ENCODE results near the gene FREM3. TPM values are rescaled to one million over a fixed set of nuclear protein-coding genes. Genes with fewer than 3 reads are reported as not detected.
A peak's percentile ranks its signal among the peaks of the same experiment; 100 is the strongest.

Gene FREM3
- total RNA-seq, 1 donor from 2014 or later, result not detected

DNA sequence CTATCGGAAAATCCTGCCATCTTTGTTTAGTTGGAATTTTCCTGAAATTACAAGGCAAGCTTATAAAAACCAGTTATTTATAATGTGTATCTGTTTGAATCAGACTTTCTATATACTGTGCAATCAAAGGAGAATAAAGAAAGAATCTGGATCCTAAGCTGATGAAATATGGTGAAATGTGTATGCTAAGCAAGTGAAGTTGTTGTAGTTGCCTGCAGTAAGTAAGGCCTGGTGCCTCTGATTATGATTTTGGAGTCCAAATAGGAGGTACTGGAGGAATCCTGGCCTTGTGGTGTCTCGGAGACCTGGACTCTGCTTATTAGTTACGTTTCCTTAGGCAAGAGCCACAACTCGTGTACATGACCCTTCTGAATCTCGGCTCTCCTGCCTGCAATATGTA is 13.1 kb upstream of the FREM3 start:
- no peak for DNase-seq (ENCODE audit: extremely low spot score in 2 of 2)
- Histone ChIP-seq H3K27me3 (no peaks in the 10 kb centered on the region), H3K4me3 (no peak overlapping the region), H3K4me1 (no peaks in the 10 kb centered on the region), H3K36me3 (no peaks in the 10 kb centered on the region), H3K9me3 (no peaks in the 10 kb centered on the region), H3K27ac (no peak overlapping the region)
- TF ChIP-seq, protein P1, sequence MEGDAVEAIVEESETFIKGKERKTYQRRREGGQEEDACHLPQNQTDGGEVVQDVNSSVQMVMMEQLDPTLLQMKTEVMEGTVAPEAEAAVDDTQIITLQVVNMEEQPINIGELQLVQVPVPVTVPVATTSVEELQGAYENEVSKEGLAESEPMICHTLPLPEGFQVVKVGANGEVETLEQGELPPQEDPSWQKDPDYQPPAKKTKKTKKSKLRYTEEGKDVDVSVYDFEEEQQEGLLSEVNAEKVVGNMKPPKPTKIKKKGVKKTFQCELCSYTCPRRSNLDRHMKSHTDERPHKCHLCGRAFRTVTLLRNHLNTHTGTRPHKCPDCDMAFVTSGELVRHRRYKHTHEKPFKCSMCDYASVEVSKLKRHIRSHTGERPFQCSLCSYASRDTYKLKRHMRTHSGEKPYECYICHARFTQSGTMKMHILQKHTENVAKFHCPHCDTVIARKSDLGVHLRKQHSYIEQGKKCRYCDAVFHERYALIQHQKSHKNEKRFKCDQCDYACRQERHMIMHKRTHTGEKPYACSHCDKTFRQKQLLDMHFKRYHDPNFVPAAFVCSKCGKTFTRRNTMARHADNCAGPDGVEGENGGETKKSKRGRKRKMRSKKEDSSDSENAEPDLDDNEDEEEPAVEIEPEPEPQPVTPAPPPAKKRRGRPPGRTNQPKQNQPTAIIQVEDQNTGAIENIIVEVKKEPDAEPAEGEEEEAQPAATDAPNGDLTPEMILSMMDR (IDR thresholded peaks at IDR 0.05), result no peak
- TF ChIP-seq POLR2A (IDR thresholded peaks at IDR 0.05) (no peak), POLR2AphosphoS5 (IDR thresholded peaks at IDR 0.05; ENCODE audit: insufficient read depth in 1 of 2, low read depth in 1 of 2) (no peak)
- intact Hi-C loops (cut with DNase I), result no loop called here

- Histone ChIP-seq H3K36me3 (no peaks in the 10 kb centered on the region), H3K4me3 (no peak overlapping the region), H3K27me3 (no peaks in the 10 kb centered on the region), H3K4me1 (no peaks in the 10 kb centered on the region), H3K27ac (no peak overlapping the region), H3K9me3 (no peaks in the 10 kb centered on the region)
- TF ChIP-seq, protein P1 (IDR thresholded peaks at IDR 0.05), result no peak
- TF ChIP-seq POLR2AphosphoS5 (IDR thresholded peaks at IDR 0.05; ENCODE audit: insufficient read depth in 1 of 2, low read depth in 1 of 2) (no peak), POLR2A (IDR thresholded peaks at IDR 0.05) (no peak)
- intact Hi-C loops (cut with DNase I), result no loop called here
- DNase-seq (ENCODE audit: extremely low spot score in 2 of 2), result no peak
These were observed 11.7 kb upstream of the FREM3 start for GRCh38 chr4:143712155-143712550.

DNA sequence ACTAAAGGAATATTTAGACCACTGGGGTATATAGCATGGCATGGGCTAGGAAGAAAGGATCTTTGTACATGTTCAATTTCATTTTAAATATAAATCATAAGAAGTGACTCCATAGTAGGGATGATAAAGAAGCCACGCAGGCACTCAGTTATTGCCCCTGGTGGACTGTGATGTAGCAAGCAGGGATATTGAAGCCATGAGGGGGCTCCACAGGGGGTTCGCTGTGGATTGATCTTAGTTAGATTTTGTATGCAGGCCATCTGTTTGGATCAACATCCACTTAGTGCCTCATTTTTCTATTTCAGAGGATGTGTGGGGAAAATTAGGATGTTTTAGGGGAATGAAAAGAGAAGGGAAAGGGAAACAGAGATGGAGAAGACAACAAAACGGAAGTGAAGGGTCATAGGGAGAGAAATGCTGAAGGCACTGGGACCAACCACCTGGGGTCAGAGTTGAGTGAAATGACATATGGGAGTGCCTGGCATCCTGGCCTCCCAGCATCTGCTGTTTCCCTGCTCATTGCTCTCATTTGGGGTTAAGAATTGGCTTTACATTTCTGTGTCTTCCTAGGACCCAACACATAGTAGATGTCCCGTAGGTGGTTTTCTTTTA is 11.2 kb upstream of the FREM3 start:
- TF ChIP-seq, protein P1 (IDR thresholded peaks at IDR 0.05), result no peak
- no peak for TF ChIP-seq POLR2A (IDR thresholded peaks at IDR 0.05)
- no peak for TF ChIP-seq POLR2AphosphoS5 (IDR thresholded peaks at IDR 0.05; ENCODE audit: insufficient read depth in 1 of 2, low read depth in 1 of 2)
- H3K4me3 ChIP-seq, result no peak overlapping the region
- intact Hi-C loops (cut with DNase I), result no loop called here
- no peaks in the 10 kb centered on the region for H3K27me3 ChIP-seq
- no peaks in the 10 kb centered on the region for H3K9me3 ChIP-seq
- DNase-seq (ENCODE audit: extremely low spot score in 2 of 2), result no peak
- H3K36me3 ChIP-seq, result no peaks in the 10 kb centered on the region
- H3K27ac ChIP-seq, result no peak overlapping the region
- H3K4me1 ChIP-seq, result no peaks in the 10 kb centered on the region

GRCh38 chr4:143701365-143701764 is 890 bp upstream of the FREM3 start:
- no peak overlapping the region for H3K4me3 ChIP-seq
- H3K27ac ChIP-seq, result no peak overlapping the region
- TF ChIP-seq, protein P1 (IDR thresholded peaks at IDR 0.05), result no peak
- TF ChIP-seq POLR2AphosphoS5 (IDR thresholded peaks at IDR 0.05; ENCODE audit: insufficient read depth in 1 of 2, low read depth in 1 of 2) (no peak), POLR2A (IDR thresholded peaks at IDR 0.05) (no peak)
- DNase-seq (ENCODE audit: extremely low spot score in 2 of 2), result no peak
- intact Hi-C loops (cut with DNase I), result no loop called here
- peaks cover 7% of the 10 kb centered on the region for H3K27me3 ChIP-seq
- peaks cover 18% of the 10 kb centered on the region for H3K4me1 ChIP-seq
- no peaks in the 10 kb centered on the region for H3K36me3 ChIP-seq
- H3K9me3 ChIP-seq, result no peaks in the 10 kb centered on the region

GRCh38 chr4:143700046-143700415 is 444 bp downstream of the FREM3 start:
- no peak overlapping the region for H3K27ac ChIP-seq
- H3K27me3 ChIP-seq, result peaks cover 7% of the 10 kb centered on the region
- TF ChIP-seq POLR2AphosphoS5 (IDR thresholded peaks at IDR 0.05; ENCODE audit: insufficient read depth in 1 of 2, low read depth in 1 of 2) (no peak), POLR2A (IDR thresholded peaks at IDR 0.05) (no peak)
- TF ChIP-seq, protein P1 (IDR thresholded peaks at IDR 0.05), result no peak
- no peak for DNase-seq (ENCODE audit: extremely low spot score in 2 of 2)
- no peaks in the 10 kb centered on the region for H3K36me3 ChIP-seq
- H3K4me3 ChIP-seq, result peak overlapping the region in 1 of 2 donors; percentile 26
- no peaks in the 10 kb centered on the region for H3K9me3 ChIP-seq
- H3K4me1 ChIP-seq, result peaks cover 18% of the 10 kb centered on the region
- intact Hi-C loops (cut with DNase I), result no loop called here

Data from vagina (tissue), 2 donors.